GM12864 (cell line): Measurements from ENCODE around the gene PITRM1.

Source experiments
- DNase-seq: peaks from one replicate; pipeline ENCODE4 v3.0.0-alpha.2; 2011; ENCODE audit warnings: low read depth
- H3K4me3 ChIP-seq: 2 replicates; pipeline ENCODE4 v1.5.1; 2011; ENCODE audit warnings: mild to moderate bottlenecking, low read depth, low read length, control low read depth
- CTCF ChIP-seq: IDR thresholded peaks from 2 replicates; pipeline ENCODE4 v1.5.1; 2011; ENCODE audit warnings: low read depth, mild to moderate bottlenecking, moderate library complexity, low read length, control low read depth, inconsistent platforms; ENCODE audit errors: missing control alignments

Gene PITRM1

GRCh38 chr10:3215153-3215775 lies 42.7 kb upstream of the PITRM1 start:
- no peak for TF ChIP-seq CTCF
- no peak for DNase-seq

DNA sequence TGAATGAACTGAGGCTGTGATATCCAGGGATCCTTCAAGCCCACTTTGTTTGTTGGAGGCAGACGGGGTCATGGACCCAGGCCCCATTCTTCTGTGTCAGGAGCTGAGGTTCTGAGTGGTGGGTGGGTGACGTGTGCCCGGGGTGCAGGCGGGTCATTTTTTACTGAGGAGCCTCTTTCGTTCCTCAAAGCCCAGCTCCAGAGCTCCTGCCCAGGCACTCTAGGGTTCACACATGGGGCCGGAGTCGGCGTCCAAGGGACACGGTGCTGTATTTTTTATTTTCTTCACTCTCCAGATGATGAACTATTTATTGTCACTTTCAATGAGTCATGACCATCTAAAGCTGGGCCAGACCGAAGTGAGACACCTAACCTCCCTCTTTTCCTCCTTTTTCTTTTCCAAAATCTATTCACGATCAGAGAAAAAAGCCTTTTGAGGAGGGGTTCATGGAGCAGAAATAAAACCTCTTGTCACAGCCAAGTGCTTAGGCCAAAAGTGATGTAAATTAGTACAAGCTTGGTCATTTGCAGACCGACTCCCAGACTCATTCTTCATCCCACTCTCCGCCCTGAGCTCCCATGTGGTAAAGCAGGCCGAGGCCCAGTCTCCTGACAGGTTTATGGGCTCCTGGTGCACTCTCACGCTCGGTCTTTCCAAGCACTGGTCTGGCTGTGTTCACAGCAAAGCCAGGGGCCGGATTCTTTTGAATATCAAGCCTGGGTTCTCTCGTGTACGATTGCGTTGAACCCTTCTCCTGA lies 41.4 kb upstream of the PITRM1 start:
- no peak overlapping the region for H3K4me3 ChIP-seq
- TF ChIP-seq CTCF: no peak
- DNase-seq: no peak

More at GRCh38 chr10:3215153-3215775, 42.7 kb upstream of the PITRM1 start:
- no peak overlapping the region for H3K4me3 ChIP-seq

- no peak overlapping the region for H3K4me3 ChIP-seq
- no peak for TF ChIP-seq CTCF
- DNase-seq: no peak
Measured at GRCh38 chr10:3213208-3213607, 40.6 kb upstream of the PITRM1 start.

- no peak for TF ChIP-seq CTCF
- DNase-seq: no peak
- H3K4me3 ChIP-seq: no peak overlapping the region
Measured at GRCh38 chr10:3210251-3210877, 37.8 kb upstream of the PITRM1 start.

DNA sequence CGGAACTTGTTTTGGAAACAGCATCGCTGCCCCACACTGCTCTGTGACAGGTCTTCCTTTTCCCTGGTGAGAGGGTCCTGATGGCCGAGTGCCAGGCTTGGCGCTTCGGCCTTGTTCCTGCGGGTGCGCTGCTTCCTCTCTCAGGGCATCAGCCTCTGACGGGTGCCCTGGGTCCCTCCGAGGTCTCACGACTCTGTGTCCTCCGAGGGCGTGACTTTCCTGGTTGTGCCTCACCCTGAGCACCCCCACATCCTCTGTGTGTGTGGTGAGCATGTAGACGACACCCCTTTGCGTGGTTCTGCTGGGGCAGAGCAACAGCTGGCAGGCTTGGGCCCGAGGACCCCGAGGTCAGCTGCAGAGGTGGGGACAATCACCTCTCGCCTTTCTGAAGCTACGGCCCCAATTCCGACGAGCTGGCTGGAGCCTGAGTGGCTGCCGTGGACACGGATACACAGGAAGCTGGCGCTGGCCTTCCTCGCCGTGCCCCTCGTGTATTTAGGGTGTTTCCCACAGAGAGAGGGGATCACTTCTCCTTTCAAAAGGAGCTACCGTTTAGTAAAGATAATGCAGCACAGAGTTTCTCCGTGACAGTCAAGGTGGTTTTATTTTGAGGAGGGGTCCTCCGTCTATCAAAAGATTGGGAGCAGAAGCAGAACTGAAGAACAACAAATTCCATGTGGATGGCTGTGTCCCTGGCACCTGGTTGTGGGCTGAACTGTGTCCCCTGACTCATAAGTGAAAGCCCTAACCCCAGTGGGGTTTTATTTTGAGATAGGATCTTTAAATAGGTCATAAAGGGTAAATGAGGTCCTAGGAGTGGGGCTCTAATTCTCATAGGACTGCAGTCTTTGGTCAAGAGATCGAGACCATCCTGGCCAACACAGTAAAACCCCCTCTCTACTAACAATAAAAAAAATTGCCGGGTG lies 36.2 kb upstream of the PITRM1 start:
- no peak for DNase-seq
- no peak overlapping the region for H3K4me3 ChIP-seq
- no peak for TF ChIP-seq CTCF

DNA sequence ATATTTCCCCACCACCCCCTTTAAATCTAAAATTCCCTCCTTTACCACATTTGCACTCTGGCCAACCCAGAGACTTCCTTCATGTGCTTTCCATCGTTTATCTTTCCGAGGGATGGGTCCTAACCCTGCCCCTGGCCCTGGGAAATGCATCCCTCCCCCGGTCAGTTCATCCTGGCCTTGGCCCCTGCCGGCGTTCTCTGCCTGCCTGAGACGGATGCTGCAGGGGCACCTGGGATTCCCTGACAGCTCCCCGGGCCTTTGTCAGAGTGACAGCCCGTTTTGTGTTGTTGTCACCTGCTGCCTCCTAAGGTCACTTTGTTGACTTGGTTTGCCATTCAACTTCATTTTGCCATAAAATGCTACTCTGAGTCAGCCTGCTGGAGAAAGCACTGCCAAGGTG lies 34.8 kb upstream of the PITRM1 start:
- no peak for DNase-seq
- no peak for TF ChIP-seq CTCF

More for the DNA sequence above, 34.8 kb upstream of the PITRM1 start:
- no peak overlapping the region for H3K4me3 ChIP-seq
